ENCODE data around the gene LRP5.
"Not testable (repeated sequence)": the region's sequence is repeated elsewhere in the genome, so short reads cannot be mapped to it uniquely, and the experiment has no call there.

The LRP5 gene

DNA sequence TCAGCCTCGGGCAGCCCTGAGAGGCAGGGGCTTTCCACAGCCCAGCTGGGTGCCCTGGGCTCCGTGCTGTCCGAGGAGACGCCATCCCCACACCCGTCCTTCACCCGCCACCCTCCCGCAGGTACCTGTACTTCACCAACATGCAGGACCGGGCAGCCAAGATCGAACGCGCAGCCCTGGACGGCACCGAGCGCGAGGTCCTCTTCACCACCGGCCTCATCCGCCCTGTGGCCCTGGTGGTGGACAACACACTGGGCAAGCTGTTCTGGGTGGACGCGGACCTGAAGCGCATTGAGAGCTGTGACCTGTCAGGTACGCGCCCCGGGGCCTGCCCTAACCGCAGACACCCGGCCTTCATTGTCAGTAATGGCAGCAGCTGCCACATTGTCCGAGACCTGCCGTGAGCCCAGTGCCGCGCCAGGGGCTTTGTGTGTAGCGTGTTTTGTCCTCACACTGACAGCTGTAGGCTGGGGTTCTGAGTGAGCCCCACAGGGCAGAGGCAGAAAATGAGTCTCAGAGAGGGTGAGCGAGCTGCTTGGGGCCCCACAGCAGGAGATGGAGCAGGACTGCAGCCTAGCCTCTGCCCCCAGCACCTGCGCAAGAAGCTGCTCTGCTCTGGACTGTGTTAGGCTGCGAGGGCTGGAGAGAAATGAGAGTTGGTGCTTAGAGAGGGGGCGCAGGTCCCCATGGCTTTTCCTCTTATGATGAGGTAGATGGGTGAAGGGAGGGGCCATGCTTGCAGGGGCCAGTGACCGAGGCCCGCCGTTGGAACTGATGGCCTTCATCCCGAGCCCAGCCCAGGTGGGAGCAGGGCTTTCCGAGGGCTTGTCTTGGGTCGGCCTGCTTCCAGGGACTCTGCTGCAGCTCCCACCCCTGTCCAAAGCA, 112.8 kb downstream of the LRP5 start:
- Histone ChIP-seq H3K4me3 (no peak overlapping the region), H3K27ac (no peak overlapping the region)

DNA sequence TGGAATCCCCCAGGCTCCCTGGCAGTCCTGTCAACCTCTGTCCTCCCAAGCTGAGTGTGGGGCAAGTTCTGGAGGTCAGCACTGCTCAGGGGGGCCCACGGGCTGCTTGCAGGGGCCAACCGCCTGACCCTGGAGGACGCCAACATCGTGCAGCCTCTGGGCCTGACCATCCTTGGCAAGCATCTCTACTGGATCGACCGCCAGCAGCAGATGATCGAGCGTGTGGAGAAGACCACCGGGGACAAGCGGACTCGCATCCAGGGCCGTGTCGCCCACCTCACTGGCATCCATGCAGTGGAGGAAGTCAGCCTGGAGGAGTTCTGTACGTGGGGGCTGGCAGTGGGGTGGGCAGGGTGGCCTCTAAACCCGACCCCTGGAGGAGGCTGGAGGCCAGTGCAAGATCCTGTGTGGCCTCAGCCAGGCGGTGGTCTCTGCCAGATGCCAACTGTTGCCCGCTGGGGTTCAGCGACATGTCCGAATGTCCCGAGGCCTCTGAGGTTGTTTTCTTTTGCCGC, 113.5 kb downstream of the LRP5 start:
- H3K27ac ChIP-seq: no peak overlapping the region
- no peak overlapping the region for H3K4me3 ChIP-seq

DNA sequence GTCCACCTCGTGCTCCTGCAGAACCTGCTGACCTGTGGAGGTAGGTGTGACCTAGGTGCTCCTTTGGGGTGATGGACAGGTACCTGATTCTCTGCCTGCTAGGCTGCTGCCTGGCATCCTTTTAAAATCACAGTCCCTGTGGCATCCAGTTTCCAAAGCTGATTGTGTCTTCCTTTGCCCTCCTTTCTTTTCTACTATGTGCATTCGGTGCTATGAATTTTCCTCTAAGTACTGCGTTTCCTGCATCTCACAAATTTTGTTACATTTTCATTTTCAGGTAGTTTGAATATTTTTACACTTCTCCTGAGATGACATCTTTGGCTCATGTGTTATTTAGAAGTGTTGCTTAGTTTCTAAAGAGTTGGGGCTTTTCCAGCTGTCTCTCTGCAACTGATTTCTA, 117.3 kb downstream of the LRP5 start:
- Histone ChIP-seq H3K4me3 (no peak overlapping the region), H3K27ac (no peak overlapping the region)

DNA sequence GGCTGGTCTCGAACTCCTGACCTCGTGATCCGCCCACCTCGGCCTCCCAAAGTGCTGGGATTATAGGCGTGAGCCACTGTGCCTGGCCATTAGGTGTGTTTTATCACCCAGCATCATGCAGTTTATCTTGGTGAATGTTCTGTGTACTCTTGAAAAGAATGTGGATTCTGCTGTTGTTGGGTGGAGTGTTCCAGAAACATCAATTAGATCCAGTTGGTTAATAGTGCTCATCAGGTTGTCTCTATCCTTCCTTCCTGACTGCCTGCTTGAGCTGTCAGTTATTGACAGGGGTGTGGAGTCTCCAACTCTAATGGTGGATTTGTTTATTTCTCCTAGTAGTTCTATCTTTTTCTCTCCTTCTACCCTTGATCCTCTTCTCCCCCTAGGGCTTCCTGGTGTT, 118.0 kb downstream of the LRP5 start:
- Histone ChIP-seq H3K27ac (no peak overlapping the region), H3K4me3 (no peak overlapping the region)

DNA sequence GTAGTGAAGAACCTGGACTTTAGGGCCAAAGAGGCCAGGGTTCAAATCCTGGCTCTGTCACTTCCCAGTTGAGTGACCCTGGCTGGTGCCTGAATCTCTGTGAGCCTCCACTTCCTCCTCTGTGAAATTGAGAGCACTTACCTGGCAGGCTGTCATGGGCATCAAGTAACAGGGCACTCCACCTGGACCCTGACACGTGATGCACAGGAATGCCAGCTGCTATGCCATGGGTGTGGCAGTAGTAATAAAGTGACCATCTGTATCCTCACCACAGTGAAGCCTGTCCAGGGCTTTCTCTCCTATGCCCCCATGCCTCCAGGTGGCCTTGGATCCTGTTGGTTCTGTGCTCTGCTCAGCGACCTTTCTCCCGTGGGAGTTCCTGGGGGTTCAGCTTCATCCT, 118.4 kb downstream of the LRP5 start:
- Histone ChIP-seq H3K27ac (no peak overlapping the region), H3K4me3 (no peak overlapping the region)

DNA sequence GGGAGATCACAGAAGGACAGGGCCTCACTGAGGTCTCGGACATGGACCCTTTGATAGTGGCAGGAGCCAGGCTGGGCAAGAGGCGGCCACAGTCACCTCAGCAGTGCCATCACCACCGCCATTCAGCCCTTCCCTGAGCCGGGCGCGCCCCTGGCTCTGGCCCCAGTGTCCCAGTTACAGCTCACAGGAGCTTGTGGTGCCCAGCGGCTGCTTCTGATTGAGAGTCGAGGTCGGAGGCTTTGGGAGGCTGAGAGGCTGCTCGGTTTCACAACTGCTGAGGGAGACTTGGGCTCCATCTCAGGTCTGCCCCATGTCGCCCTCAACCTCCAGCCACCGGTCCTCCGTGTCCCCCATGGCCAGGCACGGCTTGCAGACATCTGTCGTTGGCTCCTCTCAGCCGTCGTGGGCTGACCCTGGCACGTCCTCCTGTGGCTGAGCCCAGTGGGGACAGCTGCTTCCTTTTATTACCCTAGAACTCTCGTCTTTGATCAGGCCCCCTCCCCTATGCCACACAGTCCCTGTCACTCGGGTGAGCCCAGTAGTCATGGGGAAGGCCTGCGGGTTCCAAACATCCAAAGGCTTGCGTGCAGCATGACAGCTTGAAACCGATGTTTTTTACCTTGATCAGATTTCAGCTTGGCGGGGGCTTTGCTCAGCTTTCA, 119.7 kb downstream of the LRP5 start:
- Histone ChIP-seq H3K27ac (no peak overlapping the region), H3K4me3 (no peak overlapping the region)

DNA sequence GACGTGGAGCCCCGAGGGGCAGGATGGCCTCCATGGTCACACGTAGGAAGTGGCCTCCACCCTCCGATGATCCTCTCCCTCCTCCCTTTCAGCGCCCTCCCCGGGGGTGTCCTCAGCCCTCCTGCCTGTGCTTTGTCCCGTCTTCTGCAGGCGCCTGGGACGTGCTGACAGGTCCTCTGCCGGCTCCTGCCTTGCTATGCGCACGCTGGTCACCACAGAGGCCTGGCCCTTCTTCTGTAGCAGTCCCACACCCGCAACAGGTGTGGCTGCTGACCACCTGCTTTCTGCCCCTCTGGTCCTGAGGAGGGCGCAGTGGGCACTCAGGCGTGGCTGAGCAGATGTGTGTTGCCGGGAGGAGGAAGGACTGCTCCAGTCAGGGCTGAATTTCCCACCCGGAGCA, 120.5 kb downstream of the LRP5 start:
- H3K27ac ChIP-seq: no peak overlapping the region
- H3K4me3 ChIP-seq: no peak overlapping the region

DNA sequence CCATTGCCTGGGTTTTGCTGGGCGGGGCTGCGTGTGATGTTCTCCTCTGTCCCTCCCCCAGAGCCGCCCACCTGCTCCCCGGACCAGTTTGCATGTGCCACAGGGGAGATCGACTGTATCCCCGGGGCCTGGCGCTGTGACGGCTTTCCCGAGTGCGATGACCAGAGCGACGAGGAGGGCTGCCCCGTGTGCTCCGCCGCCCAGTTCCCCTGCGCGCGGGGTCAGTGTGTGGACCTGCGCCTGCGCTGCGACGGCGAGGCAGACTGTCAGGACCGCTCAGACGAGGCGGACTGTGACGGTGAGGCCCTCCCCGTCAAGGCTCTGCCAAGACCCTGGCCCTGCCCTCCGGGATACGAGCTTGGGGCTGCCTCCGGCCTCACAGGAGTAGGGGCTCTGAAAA, 121.2 kb downstream of the LRP5 start:
- Histone ChIP-seq H3K4me3 (no peak overlapping the region), H3K27ac (no peak overlapping the region)

DNA sequence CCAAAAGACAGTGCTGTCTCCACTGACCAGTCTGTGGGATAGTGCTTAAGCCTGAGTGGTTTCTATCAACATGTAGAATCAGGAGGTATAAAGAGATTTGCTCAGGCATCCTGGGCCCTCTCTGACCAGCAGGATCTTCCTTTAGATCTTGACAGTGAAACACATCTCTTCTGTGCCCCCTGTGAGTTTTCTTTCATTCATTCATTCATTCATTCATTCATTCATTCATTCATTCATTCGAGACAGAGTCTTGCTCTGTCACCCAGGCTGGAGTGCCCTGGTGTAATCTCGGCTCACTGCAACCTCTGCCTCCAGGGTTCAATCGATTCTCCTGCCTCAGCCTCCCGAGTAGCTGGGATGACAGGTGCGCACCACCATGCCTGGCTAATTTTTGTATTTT, 121.8 kb downstream of the LRP5 start:
- not testable (repeated sequence) for H3K27ac ChIP-seq, H3K4me3 ChIP-seq

DNA sequence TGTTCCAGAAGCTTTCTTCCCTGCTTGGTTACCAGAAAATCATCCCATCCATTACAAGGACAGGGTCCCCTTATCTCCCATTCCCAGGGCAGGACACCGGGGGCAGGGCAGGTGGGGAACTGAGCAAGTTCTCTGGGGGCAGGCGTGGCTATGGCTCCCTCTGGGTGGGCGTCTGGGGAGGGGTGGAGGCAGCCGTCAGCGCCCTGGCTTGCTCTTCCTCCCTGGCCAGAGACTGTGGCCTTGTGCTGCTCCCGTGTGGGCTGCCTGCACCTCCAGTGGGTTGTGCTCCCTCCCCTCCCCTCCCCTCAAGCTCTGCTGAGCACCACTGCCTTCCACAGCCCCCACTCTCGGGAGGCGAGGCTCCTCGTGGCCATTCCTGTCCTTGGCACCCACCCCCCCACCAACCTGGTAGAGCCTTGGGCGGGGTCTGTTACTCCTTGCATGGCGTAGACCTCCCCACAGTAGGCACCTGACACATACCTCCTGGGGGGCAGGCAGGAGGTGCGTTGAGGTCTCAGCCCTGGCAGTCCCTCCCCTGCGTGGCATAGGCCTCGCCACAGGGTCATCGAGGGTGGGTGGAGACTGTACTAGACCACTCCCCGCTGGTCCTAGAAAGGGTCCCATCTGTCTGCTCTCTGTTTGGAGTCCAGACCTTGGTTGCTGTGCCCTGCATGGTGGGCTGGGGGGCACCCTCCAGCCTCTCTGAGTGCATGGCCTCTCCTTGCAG, 123.9 kb downstream of the LRP5 start:
- H3K4me3 ChIP-seq: no peak overlapping the region
- H3K27ac ChIP-seq: peak overlapping the region in 1 of 21 experiments; percentile 7

DNA sequence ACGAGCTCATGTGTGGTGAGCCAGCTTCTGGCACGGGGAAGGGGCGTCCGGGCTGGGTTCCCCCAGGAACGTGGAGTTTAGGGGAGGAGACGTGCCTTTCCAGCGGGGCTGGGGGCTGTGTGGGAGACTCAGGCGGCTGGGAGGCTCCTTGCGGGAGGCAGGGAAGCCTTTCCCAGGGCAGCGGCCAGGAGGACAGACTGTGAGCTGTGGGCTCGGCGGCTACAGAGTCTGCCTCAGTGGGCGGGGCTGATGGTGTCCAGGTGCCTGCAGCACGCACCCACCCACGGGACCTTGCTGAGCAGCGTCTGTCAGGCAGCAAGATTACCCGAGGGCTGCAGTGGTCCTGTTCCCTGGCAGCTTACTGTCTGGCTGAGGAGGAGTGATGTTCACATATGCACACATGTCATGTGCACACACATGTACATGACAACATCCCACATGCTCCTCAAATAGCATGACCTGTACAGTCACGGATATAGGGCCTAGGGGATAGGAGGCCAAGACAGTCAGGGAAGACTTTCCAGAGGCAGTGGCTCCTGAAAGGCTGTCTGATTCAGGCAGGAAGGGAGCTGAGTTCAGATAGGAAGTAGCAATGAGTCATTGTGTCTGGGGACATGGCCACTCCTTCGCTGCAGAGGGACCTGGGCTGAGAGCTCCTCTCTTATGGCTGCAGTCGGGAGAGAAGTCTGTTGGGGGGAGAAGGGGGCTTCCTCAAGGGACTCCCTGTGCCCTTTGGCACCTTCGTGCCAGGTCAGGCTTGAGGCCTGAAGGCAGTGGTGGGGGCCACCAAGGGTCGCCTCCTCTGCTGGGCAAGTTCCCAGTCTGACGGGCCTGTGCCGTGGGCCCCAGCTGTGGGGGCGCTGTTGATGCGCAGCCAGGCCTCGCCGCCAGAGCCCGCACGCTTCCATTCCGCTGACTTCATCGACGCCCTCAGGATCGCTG, 124.9 kb downstream of the LRP5 start:
- Histone ChIP-seq H3K4me3 (no peak overlapping the region), H3K27ac (peak overlapping the region in 6 of 21 experiments; percentile 5 to 42 (median 25))

DNA sequence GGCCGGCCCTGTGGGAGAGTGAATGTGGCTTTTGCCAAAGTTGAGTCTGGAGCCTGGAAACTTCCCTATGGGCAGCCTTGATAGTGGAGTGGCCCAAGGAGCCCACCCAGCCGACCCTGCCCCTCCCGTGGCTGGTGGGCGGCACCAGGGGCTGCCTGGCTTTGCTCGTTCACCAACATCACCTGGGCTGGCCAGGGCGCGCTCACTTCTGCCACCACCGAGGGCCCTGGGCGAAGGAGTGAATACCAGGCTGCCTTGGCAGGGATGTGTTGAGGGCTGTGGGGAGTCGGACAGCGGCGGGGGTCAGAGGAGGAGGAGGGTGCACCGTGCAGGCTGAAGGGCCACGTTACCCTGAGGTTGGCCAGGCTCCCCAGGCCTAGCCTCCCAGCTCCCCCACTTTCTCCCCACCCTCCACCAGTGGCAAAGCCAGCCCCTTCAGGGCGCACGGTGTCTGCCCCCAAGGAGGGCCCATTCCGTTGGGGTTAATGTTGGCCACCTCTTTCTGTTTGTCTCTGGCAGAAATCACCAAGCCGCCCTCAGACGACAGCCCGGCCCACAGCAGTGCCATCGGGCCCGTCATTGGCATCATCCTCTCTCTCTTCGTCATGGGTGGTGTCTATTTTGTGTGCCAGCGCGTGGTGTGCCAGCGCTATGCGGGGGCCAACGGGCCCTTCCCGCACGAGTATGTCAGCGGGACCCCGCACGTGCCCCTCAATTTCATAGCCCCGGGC, 125.7 kb downstream of the LRP5 start:
- Histone ChIP-seq H3K27ac (peak overlapping the region in 4 of 21 experiments; percentile 5 to 42 (median 32)), H3K4me3 (no peak overlapping the region)

DNA sequence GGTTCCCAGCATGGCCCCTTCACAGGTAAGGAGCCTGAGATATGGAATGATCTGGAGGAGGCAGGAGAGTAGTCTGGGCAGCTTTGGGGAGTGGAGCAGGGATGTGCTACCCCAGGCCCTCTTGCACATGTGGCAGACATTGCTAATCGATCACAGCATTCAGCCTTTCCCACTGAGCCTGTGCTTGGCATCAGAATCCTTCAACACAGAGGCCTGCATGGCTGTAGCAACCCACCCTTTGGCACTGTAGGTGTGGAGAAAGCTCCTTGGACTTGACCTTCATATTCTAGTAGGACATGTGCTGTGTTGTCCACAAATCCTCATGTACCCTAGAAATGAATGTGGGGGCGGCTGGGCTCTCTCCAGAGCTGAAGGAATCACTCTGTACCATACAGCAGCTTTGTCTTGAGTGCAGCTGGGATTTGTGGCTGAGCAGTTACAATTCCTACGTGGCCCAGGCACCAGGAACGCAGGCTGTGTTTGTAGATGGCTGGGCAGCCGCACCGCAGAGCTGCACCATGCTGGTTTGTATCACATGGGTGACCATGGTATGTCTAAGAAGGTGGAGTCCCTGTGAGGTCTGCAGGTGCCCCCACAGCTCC, 126.4 kb downstream of the LRP5 start:
- H3K27ac ChIP-seq: peak overlapping the region in 1 of 21 experiments; percentile 25
- H3K4me3 ChIP-seq: no peak overlapping the region

DNA sequence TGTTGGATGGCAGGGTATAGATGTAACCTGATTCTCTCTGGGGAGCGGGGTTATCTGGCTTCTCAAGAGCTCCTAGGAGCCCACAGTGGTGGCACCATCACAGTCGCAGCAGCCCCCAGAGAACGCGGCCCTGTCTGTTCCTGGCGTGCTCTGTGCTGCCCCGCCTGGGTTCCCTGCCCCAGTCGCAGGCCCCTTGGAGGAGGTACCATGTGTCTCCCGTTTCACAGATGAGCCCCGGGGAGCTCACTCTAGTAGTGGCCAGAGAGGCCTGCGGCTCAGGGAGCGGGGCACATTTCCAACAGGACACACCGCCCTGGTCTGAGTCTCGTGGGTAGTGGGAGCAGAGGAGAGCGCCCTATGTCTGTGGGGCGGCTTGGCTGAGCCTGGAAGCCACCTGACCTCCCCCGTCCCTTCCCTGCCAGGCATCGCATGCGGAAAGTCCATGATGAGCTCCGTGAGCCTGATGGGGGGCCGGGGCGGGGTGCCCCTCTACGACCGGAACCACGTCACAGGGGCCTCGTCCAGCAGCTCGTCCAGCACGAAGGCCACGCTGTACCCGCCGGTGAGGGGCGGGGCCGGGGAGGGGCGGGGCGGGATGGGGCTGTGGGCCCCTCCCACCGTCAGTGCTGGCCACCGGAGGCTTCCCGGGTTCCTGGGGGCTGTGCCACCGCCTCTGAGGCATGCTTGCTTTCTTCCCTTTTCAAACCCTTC, 127.1 kb downstream of the LRP5 start:
- Histone ChIP-seq H3K27ac (peak overlapping the region in 1 of 21 experiments; percentile 25), H3K4me3 (no peak overlapping the region)

DNA sequence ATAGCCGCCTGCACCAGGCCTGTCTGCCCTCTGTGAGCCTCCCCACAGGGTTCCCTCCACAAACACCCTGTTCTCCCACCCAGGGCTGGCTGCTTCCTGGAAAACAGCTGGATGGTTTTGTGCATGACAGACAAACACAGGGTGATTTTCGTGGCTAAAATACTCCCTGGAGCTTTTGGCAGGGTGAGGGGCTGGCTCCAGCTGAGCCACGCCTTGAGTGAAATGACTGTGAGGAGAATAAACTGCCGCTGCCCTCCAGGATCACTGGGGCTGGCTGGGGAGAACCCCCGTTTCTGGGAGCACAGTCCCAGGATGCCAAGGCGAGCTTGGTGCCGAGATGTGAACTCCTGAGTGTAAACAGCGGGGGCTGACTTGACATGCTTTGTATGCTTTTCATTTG, 127.8 kb downstream of the LRP5 start:
- Histone ChIP-seq H3K27ac (no peak overlapping the region), H3K4me3 (no peak overlapping the region)

DNA sequence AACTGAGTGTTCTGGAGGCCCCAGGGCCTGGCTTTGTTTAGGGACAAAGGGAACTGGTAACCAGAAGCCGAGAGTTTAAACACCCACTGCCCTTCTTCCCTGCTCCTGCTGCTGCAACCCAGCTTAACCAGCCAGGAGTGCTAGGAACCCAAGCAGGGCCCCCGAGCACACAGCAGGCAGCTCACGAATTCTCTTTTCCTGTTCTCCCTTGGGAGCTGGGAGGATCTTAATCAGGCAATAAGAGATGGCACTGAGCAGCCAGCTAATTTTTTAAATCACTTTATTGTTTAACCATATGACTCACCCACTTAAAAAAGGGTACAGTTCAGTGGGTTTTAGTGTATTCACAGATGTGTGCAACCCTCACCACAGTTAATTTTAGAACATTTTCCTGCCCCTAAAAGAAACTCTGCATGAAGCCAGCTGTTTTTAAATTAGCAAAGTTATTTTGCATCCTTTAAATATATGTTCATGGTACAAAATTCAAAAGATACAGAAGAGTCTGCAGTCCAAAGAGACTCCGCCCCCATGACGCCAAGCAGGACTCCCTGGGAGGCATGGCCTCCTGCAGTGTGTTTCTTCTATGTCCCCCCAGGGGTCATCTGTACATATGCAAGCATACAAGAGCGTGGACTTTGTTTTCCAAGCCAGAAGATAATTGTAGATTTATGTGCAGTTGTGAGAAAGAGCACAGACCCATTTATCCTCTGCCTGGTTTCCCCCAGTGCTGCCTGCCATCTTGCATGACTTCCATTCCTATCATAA, 129.3 kb downstream of the LRP5 start:
- Histone ChIP-seq H3K27ac (peak overlapping the region in 2 of 21 experiments; percentile 42 to 44), H3K4me3 (no peak overlapping the region)

DNA sequence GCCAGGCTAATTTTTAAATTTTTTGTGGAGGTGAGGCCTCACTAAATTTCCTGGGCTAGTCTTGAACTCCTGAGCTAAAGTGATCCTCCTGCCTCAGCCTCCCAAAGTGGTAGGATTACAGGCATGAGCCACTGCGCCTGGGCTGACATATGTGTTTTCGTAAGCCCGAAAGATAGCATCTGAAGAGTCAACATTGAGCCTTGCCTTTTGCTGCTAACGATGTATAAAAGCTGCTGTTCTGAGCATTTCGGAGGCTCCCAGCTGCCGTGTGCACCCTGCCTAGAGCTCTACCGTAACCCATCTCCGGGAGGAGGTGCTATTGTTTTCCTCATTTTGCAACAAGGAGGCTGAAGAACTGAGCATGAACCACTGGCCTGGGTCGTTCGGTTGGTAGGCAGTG, 130.0 kb downstream of the LRP5 start:
- H3K27ac ChIP-seq: no peak overlapping the region
- H3K4me3 ChIP-seq: no peak overlapping the region
